Epithelial cell of proximal tubule (primary cell): Measurements from ENCODE around the gene OCRL. TPM values are rescaled to one million over a fixed set of nuclear protein-coding genes. Genes with fewer than 3 reads are reported as not detected.

Source experiments
- DNase-seq: peaks from one replicate; pipeline ENCODE4 v3.0.0-alpha.2; 2011; ENCODE audit warnings: low read depth
- H3K4me3 ChIP-seq: 2 replicates; pipeline ENCODE4 v1.5.1; 2011; ENCODE audit warnings: low read depth, mild to moderate bottlenecking, low read length
- CTCF ChIP-seq: conservative IDR thresholded peaks from 2 replicates; pipeline ENCODE4 v1.5.1; 2012; ENCODE audit warnings: low read depth, mild to moderate bottlenecking, low read length
- total RNA-seq: library from RNA; depleted of rRNA; stranded (reverse); fragments of >200 nt; gene quantifications from 2 replicates; pipeline ENCODE4 v1.2.3, GENCODE V29; 2015

Gene OCRL
- total RNA-seq, 1 donor from 2014 or later: 12.7 TPM

- H3K4me3 ChIP-seq: no peak overlapping the region
- no peak for TF ChIP-seq CTCF
- DNase-seq: no peak
Measured at GRCh38 chrX:129531132-129531531, 8.9 kb upstream of the OCRL start.

- no peak for TF ChIP-seq CTCF
- H3K4me3 ChIP-seq: no peak overlapping the region
- no peak for DNase-seq
Measured at GRCh38 chrX:129534816-129535578, 5.1 kb upstream of the OCRL start.

GRCh38 chrX:129540722-129541184 lies 694 bp downstream of the OCRL start:
- DNase-seq: no peak
- peak overlapping the region; percentile 68 for H3K4me3 ChIP-seq

GRCh38 chrX:129544780-129545179 lies 4.7 kb downstream of the OCRL start:
- DNase-seq: no peak
- no peak for TF ChIP-seq CTCF
- no peak overlapping the region for H3K4me3 ChIP-seq

More at GRCh38 chrX:129540722-129541184, 694 bp downstream of the OCRL start:
- no peak for TF ChIP-seq CTCF

GRCh38 chrX:129545408-129545807 lies 5.3 kb downstream of the OCRL start:
- H3K4me3 ChIP-seq: no peak overlapping the region
- TF ChIP-seq CTCF: no peak
- DNase-seq: no peak

GRCh38 chrX:129549124-129549523 lies 9.1 kb downstream of the OCRL start:
- no peak for TF ChIP-seq CTCF
- DNase-seq: no peak
- no peak overlapping the region for H3K4me3 ChIP-seq
